Ectodermal cell (in vitro differentiated cells): ENCODE measurements around the gene CACNG5.

Experiments used
- H3K27ac ChIP-seq: 2 replicates; pipeline ENCODE4 v1.7.0; 2013; ENCODE audit warnings: mild to moderate bottlenecking, low read depth, low read length; ENCODE audit not compliant: insufficient read depth, poor library complexity, severe bottlenecking
- H3K27me3 ChIP-seq: 2 replicates; pipeline ENCODE4 v1.7.0; 2013; ENCODE audit warnings: mild to moderate bottlenecking, low read length; ENCODE audit not compliant: insufficient read depth, control insufficient read depth, poor library complexity, severe bottlenecking
- H3K36me3 ChIP-seq: one replicate; pipeline ENCODE4 v1.7.0; 2013; ENCODE audit warnings: low read length; ENCODE audit not compliant: control insufficient read depth, insufficient read depth
- H3K4me1 ChIP-seq: one replicate; pipeline ENCODE4 v1.7.0; 2013; ENCODE audit warnings: low read length; ENCODE audit not compliant: control insufficient read depth, insufficient read depth
- H3K4me3 ChIP-seq: 2 replicates; pipeline ENCODE4 v1.7.0; 2013; ENCODE audit warnings: low read depth, low read length, control low read depth; ENCODE audit not compliant: insufficient read depth
- H3K9me3 ChIP-seq: 2 replicates; pipeline ENCODE4 v1.7.0; 2013; ENCODE audit warnings: mild to moderate bottlenecking, low read length, moderate library complexity; ENCODE audit not compliant: control insufficient read depth
- WGBS, 2 experiments: methylation state at CpG; one replicate each; pipeline ENCODE4 v1.1.7; 2013; ENCODE audit warnings: missing lambda C conversion rate in 2 of 2; 5-methylcytosine and 5-hydroxymethylcytosine counted together

The CACNG5 gene

GRCh38 chr17:66835476-66835875 is 559 bp downstream of the CACNG5 start:
- 72 to 74% methylated on average over 16 of the region's 16 CpGs for WGBS, 2 experiments
- no peak overlapping the region for H3K27ac ChIP-seq
- no peak overlapping the region for H3K4me3 ChIP-seq
- peaks cover 39% of the 10 kb centered on the region for H3K27me3 ChIP-seq
- no peaks in the 10 kb centered on the region for H3K4me1 ChIP-seq
- no peaks in the 10 kb centered on the region for H3K9me3 ChIP-seq
- no peaks in the 10 kb centered on the region for H3K36me3 ChIP-seq

GRCh38 chr17:66836063-66837005 is 1.4 kb downstream of the CACNG5 start:
- 88 to 91% methylated on average over 11 of the region's 11 CpGs for WGBS, 2 experiments
- no peaks in the 10 kb centered on the region for H3K4me1 ChIP-seq
- no peak overlapping the region for H3K27ac ChIP-seq
- H3K4me3 ChIP-seq: no peak overlapping the region
- no peaks in the 10 kb centered on the region for H3K36me3 ChIP-seq
- peaks cover 37% of the 10 kb centered on the region for H3K27me3 ChIP-seq
- no peaks in the 10 kb centered on the region for H3K9me3 ChIP-seq

GRCh38 chr17:66837226-66837625 is 2.3 kb downstream of the CACNG5 start:
- Histone ChIP-seq H3K36me3 (no peaks in the 10 kb centered on the region), H3K9me3 (no peaks in the 10 kb centered on the region), H3K27ac (no peak overlapping the region), H3K27me3 (peaks cover 37% of the 10 kb centered on the region), H3K4me1 (no peaks in the 10 kb centered on the region), H3K4me3 (no peak overlapping the region)
- 76 to 91% methylated on average over 1 of the region's 1 CpG for WGBS, 2 experiments

- 89 to 90% methylated on average over 11 of the region's 11 CpGs for WGBS, 2 experiments
- Histone ChIP-seq H3K27ac (no peak overlapping the region), H3K4me1 (no peaks in the 10 kb centered on the region), H3K9me3 (no peaks in the 10 kb centered on the region), H3K36me3 (no peaks in the 10 kb centered on the region), H3K27me3 (peaks cover 37% of the 10 kb centered on the region), H3K4me3 (no peak overlapping the region)
These were observed 3.2 kb downstream of the CACNG5 start for GRCh38 chr17:66837885-66838665.

GRCh38 chr17:66839616-66840015 is 4.7 kb downstream of the CACNG5 start:
- 93 to 95% methylated on average over 9 of the region's 9 CpGs for WGBS, 2 experiments
- H3K4me3 ChIP-seq: no peak overlapping the region
- no peaks in the 10 kb centered on the region for H3K9me3 ChIP-seq
- H3K27ac ChIP-seq: no peak overlapping the region
- peaks cover 27% of the 10 kb centered on the region for H3K27me3 ChIP-seq
- no peaks in the 10 kb centered on the region for H3K4me1 ChIP-seq
- no peaks in the 10 kb centered on the region for H3K36me3 ChIP-seq

- Histone ChIP-seq H3K27me3 (peaks cover 23% of the 10 kb centered on the region), H3K27ac (no peak overlapping the region), H3K9me3 (no peaks in the 10 kb centered on the region), H3K36me3 (no peaks in the 10 kb centered on the region), H3K4me3 (no peak overlapping the region), H3K4me1 (no peaks in the 10 kb centered on the region)
- 91% methylated on average over 10 of the region's 10 CpGs for WGBS, 2 experiments
These were observed 5.1 kb downstream of the CACNG5 start for GRCh38 chr17:66840061-66840460.

- H3K4me3 ChIP-seq: no peak overlapping the region
- no peaks in the 10 kb centered on the region for H3K36me3 ChIP-seq
- no peaks in the 10 kb centered on the region for H3K9me3 ChIP-seq
- H3K27me3 ChIP-seq: peaks cover 10% of the 10 kb centered on the region
- H3K27ac ChIP-seq: no peak overlapping the region
- H3K4me1 ChIP-seq: no peaks in the 10 kb centered on the region
- 65 to 67% methylated on average over 4 of the region's 4 CpGs for WGBS, 2 experiments
These were observed 6.4 kb downstream of the CACNG5 start for GRCh38 chr17:66841328-66841727.

GRCh38 chr17:66841744-66842143 is 6.8 kb downstream of the CACNG5 start:
- H3K4me1 ChIP-seq: no peaks in the 10 kb centered on the region
- WGBS, 2 experiments: 93 to 94% methylated on average over 3 to 4 of the region's 4 CpGs
- no peaks in the 10 kb centered on the region for H3K36me3 ChIP-seq
- peaks cover 6% of the 10 kb centered on the region for H3K27me3 ChIP-seq
- no peaks in the 10 kb centered on the region for H3K9me3 ChIP-seq
- no peak overlapping the region for H3K27ac ChIP-seq
- H3K4me3 ChIP-seq: no peak overlapping the region

GRCh38 chr17:66842505-66842904 is 7.6 kb downstream of the CACNG5 start:
- 92 to 94% methylated on average over 5 of the region's 5 CpGs for WGBS, 2 experiments
- no peaks in the 10 kb centered on the region for H3K27me3 ChIP-seq

GRCh38 chr17:66842959-66843358 is 8.0 kb downstream of the CACNG5 start:
- H3K4me3 ChIP-seq: no peak overlapping the region
- H3K27ac ChIP-seq: no peak overlapping the region
- H3K36me3 ChIP-seq: no peaks in the 10 kb centered on the region
- no peaks in the 10 kb centered on the region for H3K9me3 ChIP-seq
- WGBS, 2 experiments: 94% methylated on average over 3 of the region's 3 CpGs
- no peaks in the 10 kb centered on the region for H3K27me3 ChIP-seq
- no peaks in the 10 kb centered on the region for H3K4me1 ChIP-seq

More at GRCh38 chr17:66842505-66842904, 7.6 kb downstream of the CACNG5 start:
- Histone ChIP-seq H3K4me1 (no peaks in the 10 kb centered on the region), H3K4me3 (no peak overlapping the region), H3K27ac (no peak overlapping the region), H3K9me3 (no peaks in the 10 kb centered on the region), H3K36me3 (no peaks in the 10 kb centered on the region)
